GM10266 (cell line): Measurements from ENCODE around the gene CFAP126.
"Not testable (repeated sequence)": the region's sequence is repeated elsewhere in the genome, so short reads cannot be mapped to it uniquely, and the experiment has no call there.

Experiments
- DNase-seq: peaks from one replicate; pipeline ENCODE4 v3.0.0; 2012; ENCODE audit errors: extremely low spot score
- TF ChIP-seq, protein P1 (sequence below): IDR thresholded peaks from 2 replicates; pipeline ENCODE4 v1.5.1; 2012; ENCODE audit warnings: mild to moderate bottlenecking, low read depth; ENCODE audit not compliant: control insufficient read depth, insufficient read depth; ENCODE audit errors: missing control alignments

CFAP126 gene, protein sequence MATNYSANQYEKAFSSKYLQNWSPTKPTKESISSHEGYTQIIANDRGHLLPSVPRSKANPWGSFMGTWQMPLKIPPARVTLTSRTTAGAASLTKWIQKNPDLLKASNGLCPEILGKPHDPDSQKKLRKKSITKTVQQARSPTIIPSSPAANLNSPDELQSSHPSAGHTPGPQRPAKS

GRCh38 chr1:161367684-161368400 lies at the start of gene CFAP126:
TSS of gene CFAP126 (minus strand) at chr1:161367876. CDS start at chr1:161367868, 8 bp downstream.
- TF ChIP-seq, protein P1, sequence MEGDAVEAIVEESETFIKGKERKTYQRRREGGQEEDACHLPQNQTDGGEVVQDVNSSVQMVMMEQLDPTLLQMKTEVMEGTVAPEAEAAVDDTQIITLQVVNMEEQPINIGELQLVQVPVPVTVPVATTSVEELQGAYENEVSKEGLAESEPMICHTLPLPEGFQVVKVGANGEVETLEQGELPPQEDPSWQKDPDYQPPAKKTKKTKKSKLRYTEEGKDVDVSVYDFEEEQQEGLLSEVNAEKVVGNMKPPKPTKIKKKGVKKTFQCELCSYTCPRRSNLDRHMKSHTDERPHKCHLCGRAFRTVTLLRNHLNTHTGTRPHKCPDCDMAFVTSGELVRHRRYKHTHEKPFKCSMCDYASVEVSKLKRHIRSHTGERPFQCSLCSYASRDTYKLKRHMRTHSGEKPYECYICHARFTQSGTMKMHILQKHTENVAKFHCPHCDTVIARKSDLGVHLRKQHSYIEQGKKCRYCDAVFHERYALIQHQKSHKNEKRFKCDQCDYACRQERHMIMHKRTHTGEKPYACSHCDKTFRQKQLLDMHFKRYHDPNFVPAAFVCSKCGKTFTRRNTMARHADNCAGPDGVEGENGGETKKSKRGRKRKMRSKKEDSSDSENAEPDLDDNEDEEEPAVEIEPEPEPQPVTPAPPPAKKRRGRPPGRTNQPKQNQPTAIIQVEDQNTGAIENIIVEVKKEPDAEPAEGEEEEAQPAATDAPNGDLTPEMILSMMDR = peak; percentile 21
- DNase-seq = peak; percentile 81

- not testable (repeated sequence) for DNase-seq
Observed at GRCh38 chr1:161413050-161413449, 45.4 kb upstream of the CFAP126 start.

DNA sequence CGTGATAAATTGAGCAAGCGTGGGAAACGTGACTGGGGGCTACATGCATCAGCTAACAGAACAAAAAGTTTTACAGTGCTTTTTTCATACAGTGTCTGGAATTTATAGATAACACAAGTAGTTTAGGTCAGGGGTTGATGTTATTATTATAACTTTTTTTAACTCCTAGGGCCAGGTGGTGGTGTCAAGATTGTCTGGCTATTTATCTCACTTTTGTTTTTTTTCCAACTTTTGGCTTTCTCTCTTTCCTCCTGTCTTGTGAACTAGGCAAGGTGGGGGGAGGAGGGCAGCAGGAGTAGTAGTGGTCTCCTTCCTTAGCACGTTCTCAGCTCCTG lies 42.9 kb upstream of the CFAP126 start:
- not testable (repeated sequence) for DNase-seq

GRCh38 chr1:161409848-161410635 lies 42.4 kb upstream of the CFAP126 start:
- DNase-seq = not testable (repeated sequence)

- no peak for DNase-seq
- TF ChIP-seq, protein P1 = no peak
Observed at GRCh38 chr1:161408429-161409052, 40.9 kb upstream of the CFAP126 start.

DNA sequence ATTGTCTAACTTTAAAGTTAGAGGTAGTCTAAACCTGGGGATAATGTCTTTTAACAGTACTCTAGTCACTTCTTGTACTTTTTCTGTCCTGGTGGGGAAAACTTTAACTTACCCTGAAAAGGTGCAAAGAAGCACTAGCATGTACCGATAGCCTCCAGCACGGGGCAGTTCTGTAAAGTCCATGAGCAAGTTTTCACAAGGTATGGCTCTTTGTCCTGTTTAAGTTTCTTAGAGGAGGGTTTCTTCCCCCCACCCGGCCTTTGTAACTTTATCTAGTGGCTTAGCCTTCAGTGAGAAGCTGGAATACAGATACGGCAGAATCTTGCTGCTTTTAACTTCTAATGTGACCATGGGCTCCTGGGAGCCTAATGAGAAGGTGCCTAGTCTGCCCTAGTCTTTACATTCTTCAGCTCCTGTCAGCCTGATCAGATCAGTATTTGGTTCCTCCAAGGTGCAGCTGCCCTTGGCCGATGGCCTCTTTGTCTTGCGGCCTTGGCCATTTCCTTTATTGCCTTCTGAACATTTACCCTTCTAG lies 39.8 kb upstream of the CFAP126 start:
- TF ChIP-seq, protein P1 = no peak
- DNase-seq = no peak

GRCh38 chr1:161406551-161406950 lies 38.9 kb upstream of the CFAP126 start:
- DNase-seq = not testable (repeated sequence)

- TF ChIP-seq, protein P1 = no peak
- DNase-seq = no peak
Observed at GRCh38 chr1:161404051-161404597, 36.4 kb upstream of the CFAP126 start.

DNA sequence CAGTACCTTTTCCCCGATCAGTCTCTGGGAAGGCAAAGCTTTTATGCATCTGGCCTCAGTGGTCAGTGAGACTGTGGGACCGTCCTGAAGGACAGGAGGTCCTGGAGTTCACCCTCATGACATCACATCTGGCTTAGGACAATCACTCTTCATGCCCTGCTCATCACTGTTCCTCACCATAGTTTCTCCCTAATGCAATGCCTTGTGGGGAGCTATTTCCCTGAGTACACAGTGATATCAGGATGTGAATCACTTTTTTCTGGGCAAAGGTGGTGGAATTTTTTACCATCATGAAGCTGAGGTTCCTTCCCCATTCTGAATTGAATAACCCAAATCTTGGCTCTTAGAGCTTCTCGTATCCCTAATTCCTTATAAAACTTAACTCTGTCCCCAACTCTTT lies 34.8 kb upstream of the CFAP126 start:
- TF ChIP-seq, protein P1 = no peak
- DNase-seq = no peak
